Measurements from ENCODE around the gene UROC1. TPM values are rescaled to one million over a fixed set of nuclear protein-coding genes. Genes with fewer than 3 reads are reported as not detected.

The UROC1 gene
- total RNA-seq, 4 donors from 2014 or later: not detected

- Histone ChIP-seq H3K9me3 (no peaks in the 10 kb centered on the region), H3K4me1 (no peaks in the 10 kb centered on the region), H3K4me3 (no peak overlapping the region), H3K27ac (no peak overlapping the region), H3K27me3 (no peaks in the 10 kb centered on the region), H3K36me3 (peaks cover 52% of the 10 kb centered on the region)
- no peak for DNase-seq (ENCODE audit: low spot score in 2 of 2)
- no peak for TF ChIP-seq POLR2AphosphoS5 (IDR thresholded peaks at IDR 0.05)
- TF ChIP-seq EP300 (IDR thresholded peaks at IDR 0.05): no peak
- TF ChIP-seq POLR2A (IDR thresholded peaks at IDR 0.05): no peak
- TF ChIP-seq CTCF (IDR thresholded peaks at IDR 0.05): no peak
- WGBS: 91% methylated on average over 8 of the region's 12 CpGs
These were observed 70.0 kb downstream of the UROC1 start for GRCh38 chr3:126447456-126448106.

GRCh38 chr3:126446791-126447190, 70.8 kb downstream of the UROC1 start:
- Histone ChIP-seq H3K27me3 (no peaks in the 10 kb centered on the region), H3K4me1 (no peaks in the 10 kb centered on the region), H3K27ac (no peak overlapping the region), H3K36me3 (peaks cover 45% of the 10 kb centered on the region), H3K4me3 (no peak overlapping the region), H3K9me3 (no peaks in the 10 kb centered on the region)
- 69% methylated on average over 2 of the region's 2 CpGs for WGBS
- TF ChIP-seq CTCF (IDR thresholded peaks at IDR 0.05) (no peak), POLR2AphosphoS5 (IDR thresholded peaks at IDR 0.05) (no peak), POLR2A (IDR thresholded peaks at IDR 0.05) (no peak), EP300 (IDR thresholded peaks at IDR 0.05) (no peak)
- DNase-seq (ENCODE audit: low spot score in 2 of 2): no peak

GRCh38 chr3:126446301-126446700, 71.3 kb downstream of the UROC1 start:
- TF ChIP-seq EP300 (IDR thresholded peaks at IDR 0.05): no peak
- no peak for TF ChIP-seq POLR2AphosphoS5 (IDR thresholded peaks at IDR 0.05)
- TF ChIP-seq POLR2A (IDR thresholded peaks at IDR 0.05): no peak
- no peak for TF ChIP-seq CTCF (IDR thresholded peaks at IDR 0.05)
- Histone ChIP-seq H3K36me3 (peaks cover 45% of the 10 kb centered on the region), H3K27me3 (no peaks in the 10 kb centered on the region), H3K9me3 (no peaks in the 10 kb centered on the region), H3K4me3 (no peak overlapping the region), H3K27ac (no peak overlapping the region), H3K4me1 (no peaks in the 10 kb centered on the region)
- DNase-seq (ENCODE audit: low spot score in 2 of 2): no peak
- WGBS: 92% methylated on average over 8 of the region's 8 CpGs

GRCh38 chr3:126445506-126445905, 72.1 kb downstream of the UROC1 start:
- no peak for DNase-seq (ENCODE audit: low spot score in 2 of 2)
- 74% methylated on average over 5 of the region's 5 CpGs for WGBS
- H3K4me1 ChIP-seq: no peaks in the 10 kb centered on the region
- no peaks in the 10 kb centered on the region for H3K27me3 ChIP-seq
- H3K9me3 ChIP-seq: no peaks in the 10 kb centered on the region
- H3K4me3 ChIP-seq: no peak overlapping the region
- no peak overlapping the region for H3K27ac ChIP-seq
- H3K36me3 ChIP-seq: peaks cover 42% of the 10 kb centered on the region
- TF ChIP-seq POLR2AphosphoS5 (IDR thresholded peaks at IDR 0.05) (no peak), EP300 (IDR thresholded peaks at IDR 0.05) (no peak), CTCF (IDR thresholded peaks at IDR 0.05) (no peak), POLR2A (IDR thresholded peaks at IDR 0.05) (no peak)

- no peak overlapping the region for H3K4me3 ChIP-seq
These were observed 74.7 kb downstream of the UROC1 start for GRCh38 chr3:126442856-126443242.

More at GRCh38 chr3:126442856-126443242, 74.7 kb downstream of the UROC1 start:
- Histone ChIP-seq H3K27me3 (no peaks in the 10 kb centered on the region), H3K4me1 (no peaks in the 10 kb centered on the region), H3K36me3 (peaks cover 40% of the 10 kb centered on the region), H3K27ac (no peak overlapping the region), H3K9me3 (no peaks in the 10 kb centered on the region)
- TF ChIP-seq EP300 (IDR thresholded peaks at IDR 0.05) (no peak), POLR2A (IDR thresholded peaks at IDR 0.05) (no peak), POLR2AphosphoS5 (IDR thresholded peaks at IDR 0.05) (no peak), CTCF (IDR thresholded peaks at IDR 0.05) (no peak)
- no peak for DNase-seq (ENCODE audit: low spot score in 2 of 2)
- 89% methylated on average over 3 of the region's 3 CpGs for WGBS
